Measurements from ENCODE around the gene GLP1R. TPM values are rescaled to one million over a fixed set of nuclear protein-coding genes. Genes with fewer than 3 reads are reported as not detected.

The GLP1R gene
- total RNA-seq, 1 donor from 2014 or later: not detected

GRCh38 chr6:39050453-39051112 is 2.0 kb downstream of the GLP1R start:
- no peak overlapping the region for H3K27ac Mint-ChIP-seq (ENCODE audit: unreplicated experiment)
- no peak for TF ChIP-seq CTCF (IDR thresholded peaks at IDR 0.05)
- peaks cover 79% of the 10 kb centered on the region for H3K27me3 Mint-ChIP-seq (ENCODE audit: low read depth)
- no peak for DNase-seq (ENCODE audit: low spot score)
- no peaks in the 10 kb centered on the region for H3K36me3 Mint-ChIP-seq (ENCODE audit: low read depth)
- peaks cover 3% of the 10 kb centered on the region for H3K4me1 Mint-ChIP-seq (ENCODE audit: low read depth)
- H3K4me3 Mint-ChIP-seq (ENCODE audit: unreplicated experiment): no peak overlapping the region
- H3K9me3 Mint-ChIP-seq (ENCODE audit: low read depth): no peaks in the 10 kb centered on the region

- Mint-ChIP-seq H3K4me1 (ENCODE audit: low read depth) (peaks cover 3% of the 10 kb centered on the region), H3K27me3 (ENCODE audit: low read depth) (peaks cover 78% of the 10 kb centered on the region), H3K27ac (ENCODE audit: unreplicated experiment) (no peak overlapping the region), H3K4me3 (ENCODE audit: unreplicated experiment) (no peak overlapping the region), H3K36me3 (ENCODE audit: low read depth) (no peaks in the 10 kb centered on the region), H3K9me3 (ENCODE audit: low read depth) (no peaks in the 10 kb centered on the region)
- TF ChIP-seq CTCF (IDR thresholded peaks at IDR 0.05): no peak
- no peak for DNase-seq (ENCODE audit: low spot score)
Measured at GRCh38 chr6:39051399-39052122, 3.0 kb downstream of the GLP1R start.

- H3K27ac Mint-ChIP-seq (ENCODE audit: unreplicated experiment): no peak overlapping the region
- no peaks in the 10 kb centered on the region for H3K36me3 Mint-ChIP-seq (ENCODE audit: low read depth)
- peaks cover 3% of the 10 kb centered on the region for H3K4me1 Mint-ChIP-seq (ENCODE audit: low read depth)
- no peaks in the 10 kb centered on the region for H3K9me3 Mint-ChIP-seq (ENCODE audit: low read depth)
- TF ChIP-seq CTCF (IDR thresholded peaks at IDR 0.05): no peak
- peak; percentile 56 for DNase-seq (ENCODE audit: low spot score)
- no peak overlapping the region for H3K4me3 Mint-ChIP-seq (ENCODE audit: unreplicated experiment)
- H3K27me3 Mint-ChIP-seq (ENCODE audit: low read depth): peaks cover 69% of the 10 kb centered on the region
Measured at GRCh38 chr6:39053016-39053624, 4.5 kb downstream of the GLP1R start.

- TF ChIP-seq CTCF (IDR thresholded peaks at IDR 0.05): no peak
- peaks cover 3% of the 10 kb centered on the region for H3K4me1 Mint-ChIP-seq (ENCODE audit: low read depth)
- no peak overlapping the region for H3K27ac Mint-ChIP-seq (ENCODE audit: unreplicated experiment)
- no peaks in the 10 kb centered on the region for H3K36me3 Mint-ChIP-seq (ENCODE audit: low read depth)
- peaks cover 70% of the 10 kb centered on the region for H3K27me3 Mint-ChIP-seq (ENCODE audit: low read depth)
- DNase-seq (ENCODE audit: low spot score): peak; percentile 59
- no peak overlapping the region for H3K4me3 Mint-ChIP-seq (ENCODE audit: unreplicated experiment)
- H3K9me3 Mint-ChIP-seq (ENCODE audit: low read depth): no peaks in the 10 kb centered on the region
Measured at GRCh38 chr6:39053854-39054576, 5.4 kb downstream of the GLP1R start.

- no peak for TF ChIP-seq CTCF (IDR thresholded peaks at IDR 0.05)
- peak; percentile 56 for DNase-seq (ENCODE audit: low spot score)
- peaks cover 68% of the 10 kb centered on the region for H3K27me3 Mint-ChIP-seq (ENCODE audit: low read depth)
- H3K4me1 Mint-ChIP-seq (ENCODE audit: low read depth): no peaks in the 10 kb centered on the region
- no peak overlapping the region for H3K4me3 Mint-ChIP-seq (ENCODE audit: unreplicated experiment)
- H3K9me3 Mint-ChIP-seq (ENCODE audit: low read depth): no peaks in the 10 kb centered on the region
- no peak overlapping the region for H3K27ac Mint-ChIP-seq (ENCODE audit: unreplicated experiment)
- H3K36me3 Mint-ChIP-seq (ENCODE audit: low read depth): no peaks in the 10 kb centered on the region
Measured at GRCh38 chr6:39054577-39055142, 6.1 kb downstream of the GLP1R start.

All from chondrocyte (in vitro differentiated cells).